Measurements from ENCODE around the gene TTC16.

TTC16 gene

GRCh38 chr9:127698386-127698785 is 17.5 kb upstream of the TTC16 start:
- DNase-seq: no peak

GRCh38 chr9:127698985-127699670 is 16.8 kb upstream of the TTC16 start:
- peak; percentile 84 for DNase-seq

GRCh38 chr9:127700140-127700539 is 15.7 kb upstream of the TTC16 start:
- DNase-seq: no peak

DNA sequence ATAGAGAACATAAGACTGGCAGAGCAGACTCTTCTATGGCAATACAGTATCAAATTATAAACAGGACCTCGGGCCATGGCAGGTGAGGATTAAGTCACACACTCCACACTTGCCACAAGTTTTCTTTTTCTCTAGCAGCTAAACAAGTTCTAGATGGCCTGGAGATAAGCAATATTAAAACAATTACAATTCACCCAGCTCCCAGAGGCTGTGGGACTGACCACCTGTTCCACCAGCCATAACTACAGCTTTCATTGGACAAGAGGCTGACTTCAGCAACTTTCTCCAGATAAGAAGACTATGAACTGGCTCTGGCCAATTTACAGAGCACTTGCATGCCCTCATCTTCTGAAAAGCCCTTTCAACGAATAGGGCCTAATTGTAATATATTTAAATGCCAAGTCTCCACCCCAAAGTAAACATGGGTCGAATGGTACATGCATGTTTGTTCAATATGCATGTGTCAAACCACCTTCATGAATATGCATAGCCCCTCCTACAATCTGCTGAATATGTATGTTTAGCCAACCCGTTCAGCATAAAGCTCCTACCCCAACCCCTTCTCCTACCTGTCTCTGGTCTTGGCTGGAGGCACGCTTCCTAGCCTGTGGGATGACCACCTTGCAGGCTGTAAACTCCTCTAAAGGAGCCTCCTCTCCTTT is 15.2 kb upstream of the TTC16 start:
- DNase-seq: no peak

DNA sequence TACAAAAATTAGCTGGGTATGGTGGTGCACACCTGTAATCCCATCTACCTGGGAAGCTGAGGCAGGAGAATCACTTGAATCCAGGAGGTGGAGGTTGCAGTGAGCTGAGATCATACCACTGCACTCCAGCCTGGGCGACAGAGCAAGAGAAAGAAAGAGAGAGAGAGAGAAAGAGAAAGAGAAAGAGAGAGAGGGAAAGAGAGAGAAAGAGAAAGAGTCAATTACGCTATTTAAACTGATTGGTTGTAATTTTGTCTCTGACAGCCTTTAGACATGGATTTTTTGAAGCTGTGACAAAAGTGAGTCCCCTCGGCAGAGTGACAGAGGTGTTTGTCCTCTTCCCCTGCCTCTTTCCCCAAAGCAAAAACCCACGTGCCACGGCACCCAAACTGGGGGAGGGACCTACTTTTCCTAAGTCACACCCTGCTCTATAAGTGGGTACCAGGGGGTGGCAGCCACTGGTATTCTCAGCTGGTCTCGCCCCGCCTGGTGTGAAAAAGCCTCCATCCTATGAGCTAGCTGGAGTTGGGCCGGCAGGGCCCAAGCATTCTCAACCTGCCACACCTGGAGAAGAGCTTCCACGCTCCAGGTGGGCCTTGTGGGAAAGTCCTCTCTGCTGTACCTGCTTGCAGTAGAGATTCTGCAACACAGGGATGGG is 12.5 kb upstream of the TTC16 start:
- no peak for DNase-seq

DNA sequence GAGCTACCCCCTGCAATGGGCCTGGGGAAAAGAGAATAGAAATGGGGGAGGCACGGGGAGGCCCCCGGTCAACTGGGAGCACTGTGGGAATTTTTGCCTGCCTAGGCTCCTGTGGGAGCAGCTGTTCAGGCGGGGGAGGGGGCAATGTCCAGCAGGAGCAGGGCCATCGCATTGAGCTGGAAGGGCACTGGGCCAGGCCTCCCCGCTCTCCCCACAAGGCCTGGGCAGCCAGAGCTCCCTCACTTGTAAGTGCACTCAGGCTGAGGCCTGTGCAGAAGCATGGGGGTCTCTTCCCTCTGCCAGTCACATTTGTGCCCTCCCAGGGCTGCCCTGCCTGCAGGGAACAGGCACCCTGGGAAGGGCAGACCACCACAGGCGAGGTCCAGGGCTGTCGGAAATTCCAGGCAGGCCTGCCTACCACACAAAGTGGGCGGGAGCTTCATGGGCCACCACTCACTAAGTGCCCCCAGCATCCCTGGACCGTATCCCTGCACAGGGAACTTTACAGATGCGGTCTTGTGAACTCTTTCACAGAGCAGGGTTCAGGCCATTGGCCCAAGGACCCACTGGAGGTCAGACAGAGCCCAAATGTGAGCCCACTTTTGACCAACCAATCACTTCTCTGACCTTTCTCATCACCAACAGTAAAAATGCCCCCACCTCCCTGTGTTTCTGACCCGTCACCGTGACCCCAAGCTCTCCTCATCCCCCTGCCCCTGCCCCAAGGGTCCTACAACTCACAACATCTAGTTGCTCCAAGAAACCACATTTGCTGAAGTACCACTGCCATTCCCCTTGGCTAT is 10.1 kb upstream of the TTC16 start:
- no peak for DNase-seq

GRCh38 chr9:127706836-127707241 is 9.0 kb upstream of the TTC16 start, which contains the start of gene CFAP157:
Gene CFAP157 (plus strand): TSS chr9:127706988. CDS start chr9:127707032, 44 bp downstream.
- DNase-seq: no peak

GRCh38 chr9:127707766-127708165 is 8.1 kb upstream of the TTC16 start:
- no peak for DNase-seq

DNA sequence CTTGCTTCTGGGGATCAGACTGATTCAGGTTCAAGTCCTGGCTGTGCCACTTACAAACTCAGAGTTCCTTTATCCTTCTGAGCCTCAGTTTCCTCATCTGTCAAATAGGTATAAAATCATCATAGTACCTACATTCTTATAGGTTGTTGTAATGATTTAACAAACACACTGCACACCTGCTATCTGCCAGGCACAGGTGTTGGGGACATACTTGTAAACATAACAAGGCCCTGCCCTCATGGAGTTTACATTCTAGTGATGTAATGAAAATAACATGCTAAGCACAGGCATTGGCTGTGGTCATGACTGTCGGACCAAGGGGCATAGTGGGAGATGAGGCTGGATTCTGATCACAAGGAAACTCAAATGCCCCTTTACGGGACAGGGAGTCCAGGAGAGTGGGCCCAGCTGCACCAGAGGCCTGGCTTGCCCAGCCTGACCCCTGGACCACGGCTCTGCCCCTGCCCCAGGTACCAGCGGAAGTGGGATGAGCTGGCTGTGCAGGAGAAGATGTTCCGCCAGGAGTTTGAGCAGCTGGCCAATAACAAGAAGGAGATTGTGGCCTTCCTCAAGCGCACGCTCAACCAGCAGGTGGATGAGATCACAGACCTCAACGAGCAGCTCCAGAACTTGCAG is 6.8 kb upstream of the TTC16 start:
- no peak for DNase-seq

DNA sequence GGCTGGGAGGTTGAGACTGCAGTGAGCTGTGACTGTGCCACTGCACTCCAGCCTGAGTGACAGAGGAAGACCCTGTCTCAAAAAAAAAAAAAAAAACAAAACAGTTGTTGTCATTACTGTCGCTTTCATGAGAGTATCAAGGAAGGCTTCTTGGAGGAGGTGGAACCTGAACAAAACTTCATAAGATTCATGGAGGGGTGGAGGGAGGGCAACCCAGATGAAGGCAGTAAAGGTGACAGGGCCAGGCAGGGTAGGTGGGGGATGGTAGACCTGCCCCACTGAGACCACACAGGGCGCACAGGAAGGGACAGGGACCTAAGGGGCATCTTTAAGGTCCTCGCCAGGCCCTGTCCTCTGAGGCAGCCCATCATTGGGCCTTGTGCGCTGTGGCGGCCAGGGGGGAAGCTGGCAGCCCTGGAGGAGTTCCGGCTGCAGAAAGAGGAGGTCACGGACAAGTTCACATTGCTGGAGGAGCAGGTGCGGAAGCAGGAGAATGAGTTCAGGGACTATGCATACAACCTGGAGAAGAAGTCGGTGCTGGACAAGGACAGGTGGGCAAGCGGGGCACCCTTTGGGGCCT is 5.6 kb upstream of the TTC16 start:
- DNase-seq: no peak

- no peak for DNase-seq
These were observed 4.6 kb upstream of the TTC16 start for GRCh38 chr9:127711226-127711701.

- DNase-seq: no peak
These were observed 4.0 kb upstream of the TTC16 start for GRCh38 chr9:127711831-127712274.

DNA sequence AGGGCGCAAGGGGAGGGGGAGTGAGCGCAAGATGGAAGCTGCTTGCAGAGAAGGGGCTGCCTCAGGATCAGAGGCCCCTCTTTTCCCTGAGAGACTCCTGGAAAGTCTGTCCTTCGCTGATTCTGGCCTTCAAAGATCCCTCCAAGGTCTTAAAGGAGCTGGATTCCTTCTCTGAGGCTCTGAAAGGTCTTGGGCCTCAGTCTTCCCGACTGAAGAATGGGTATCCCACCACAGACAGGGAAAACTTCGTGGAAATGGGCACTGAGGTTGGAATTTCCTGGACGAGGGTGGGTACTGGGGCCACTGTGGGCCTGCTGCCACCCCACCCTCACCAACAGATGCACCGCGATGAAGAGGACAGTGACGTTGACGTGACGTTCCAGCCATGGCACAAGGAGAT is 3.5 kb upstream of the TTC16 start:
- no peak for DNase-seq

- no peak for DNase-seq
These were observed 3.0 kb upstream of the TTC16 start for GRCh38 chr9:127712867-127713266.

- DNase-seq: no peak
These were observed 1.7 kb upstream of the TTC16 start for GRCh38 chr9:127714020-127714750.

- DNase-seq: peak; percentile 13
These were observed 869 bp upstream of the TTC16 start for GRCh38 chr9:127714951-127715469.

DNA sequence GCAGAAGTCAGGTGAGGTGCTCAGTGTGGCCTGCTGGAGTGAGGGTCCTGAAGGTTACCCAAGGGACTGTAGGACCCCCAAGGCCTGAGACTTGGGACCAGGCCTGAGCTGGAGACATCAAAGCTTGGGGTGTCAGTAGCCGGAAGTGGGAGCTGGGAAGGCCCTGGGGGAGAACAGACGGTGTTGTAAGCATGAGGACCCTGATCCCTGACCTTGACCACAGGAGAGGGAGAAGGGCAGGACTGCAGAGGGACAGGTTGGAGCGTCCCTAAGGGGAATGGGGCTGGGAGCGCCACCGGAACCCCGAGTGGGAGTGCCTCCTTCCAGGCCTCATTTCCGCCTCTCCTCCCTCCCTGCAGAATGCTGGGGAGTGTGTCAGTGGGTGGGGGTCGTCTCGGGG is 533 bp downstream of the TTC16 start:
- DNase-seq: no peak

DNA sequence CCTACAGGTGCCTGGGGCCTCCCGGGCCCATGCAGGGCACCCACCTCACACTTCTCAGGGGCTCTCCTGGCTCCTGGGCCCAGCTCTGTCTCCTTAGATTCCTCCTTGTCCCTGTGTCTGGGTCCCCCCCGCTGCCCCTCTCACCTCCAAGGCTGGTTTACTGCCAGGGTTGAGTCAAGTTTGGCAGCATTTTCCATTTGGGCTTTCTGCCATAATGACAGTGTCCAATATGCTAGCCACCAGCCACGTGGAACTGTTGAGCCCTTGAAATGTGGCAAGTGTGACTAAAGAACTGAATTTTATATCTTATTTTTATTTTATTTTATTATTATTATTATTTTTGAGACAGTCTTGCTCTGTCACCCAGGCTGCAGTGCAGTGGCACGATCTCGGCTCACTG is 1.9 kb downstream of the TTC16 start:
- no peak for DNase-seq

DNA sequence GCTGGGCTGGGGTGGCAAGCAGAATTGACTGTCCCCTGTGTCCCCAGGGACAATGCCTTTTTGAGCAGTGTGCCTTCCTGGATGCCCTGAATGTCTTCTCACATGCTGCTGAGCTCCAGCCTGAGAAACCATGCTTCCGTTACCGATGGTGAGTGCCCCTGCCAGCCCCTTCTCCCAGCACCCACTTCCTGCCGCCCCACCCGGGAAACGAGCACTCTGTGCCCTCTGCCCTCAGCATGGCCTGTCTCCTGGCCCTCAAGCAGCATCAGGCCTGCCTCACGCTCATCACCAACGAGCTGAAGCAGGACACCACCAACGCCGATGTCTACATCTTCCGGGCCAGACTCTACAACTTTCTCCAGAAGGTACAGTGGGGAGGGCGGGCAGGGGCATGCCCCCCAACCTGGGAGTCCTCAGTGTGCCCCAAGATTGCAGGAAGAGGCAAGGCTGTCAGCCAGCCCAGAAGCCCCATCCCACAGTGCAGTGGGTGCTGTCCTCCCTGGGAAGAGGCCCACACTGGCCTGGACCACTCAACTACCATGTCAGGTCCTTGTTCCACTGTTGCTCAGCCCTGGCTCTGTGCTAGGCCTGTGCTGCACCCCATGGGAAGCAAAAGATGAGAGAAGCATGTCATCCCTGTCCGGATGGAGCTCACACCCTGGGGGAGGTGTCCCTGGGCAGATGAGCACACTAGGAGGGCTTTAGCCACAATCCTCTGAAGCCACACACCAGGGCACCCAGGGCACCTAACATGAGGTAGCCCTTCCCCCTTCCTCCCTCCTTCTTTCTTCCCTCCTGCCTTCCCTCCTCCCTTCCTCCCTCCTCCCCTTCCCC is 4.4 kb downstream of the TTC16 start:
- no peak for DNase-seq

GRCh38 chr9:127720865-127721227 is 5.0 kb downstream of the TTC16 start:
- no peak for DNase-seq

Measured in stimulated activated CD4-positive, alpha-beta T cell treated with anti-CD3 and anti-CD28 coated beads, Interleukin-4, amount 100 ng/mL, for 1 hour (primary cell).